A549 (cell line): ENCODE measurements around the gene GABRR1. TPM values are rescaled to one million over a fixed set of nuclear protein-coding genes. Genes with fewer than 3 reads are reported as not detected.
"Not testable (repeated sequence)": the region's sequence is repeated elsewhere in the genome, so short reads cannot be mapped to it uniquely, and the experiment has no call there.

Experiments used
- ATAC-seq, 2 experiments: fragments of 200-7000 bp in 1 of 2; fragments of >200 bp in 1 of 2; cut with Nextera tagmentation in 1 of 2; cut with Tn5 transposase in 1 of 2; 3 replicates each; pipeline versions ENCODE4 v1.8.0 to v1.9.1; 2018 to 2020; ENCODE audit warnings: mild to moderate bottlenecking in 1 of 2, moderate library complexity in 1 of 2
- CTCF ChIA-PET: fragments of 300-600 bp; sonication (Branson Sonifier 250); formaldehyde crosslinking; extraction: SDS; loops from one replicate; lab custom pipeline; 2021; ENCODE audit warnings: antibody characterized with exemption, inconsistent platforms; lab: Yijun Ruan, JAX
- POLR2A ChIA-PET: fragments of 350-600 bp; formaldehyde crosslinking; extraction: SDS; loops from one replicate; lab custom pipeline; 2021; ENCODE audit warnings: antibody characterized with exemption, inconsistent platforms; lab: Yijun Ruan, JAX
- DNase-seq, 2 experiments: peaks; one replicate each; pipeline versions ENCODE4 v3.0.0 to v3.0.0-alpha.2; 2011 to 2016; ENCODE audit warnings: low read depth in 1 of 2, low spot score in 1 of 2
- FAIRE-seq: peaks from 2 replicates; lab custom pipeline; 2011; peaks lifted over from hg19 to GRCh38; lab: Jason Lieb, UNC
- H3K27ac ChIP-seq, 2 experiments: fragments of >200 bp; sonication (Bioruptor Twin); formaldehyde crosslinking; 3 replicates each; pipeline ENCODE4 v1.5.1; 2016 to 2017
- H3K4me1 ChIP-seq: fragments of >200 bp; sonication (Bioruptor Twin); formaldehyde crosslinking; 3 replicates; pipeline ENCODE4 v1.6.1; 2016
- H3K4me2 ChIP-seq: fragments of >200 bp; sonication (Bioruptor Twin); formaldehyde crosslinking; 3 replicates; pipeline ENCODE4 v1.6.1; 2016
- H3K4me3 ChIP-seq: fragments of >200 bp; sonication (Bioruptor Twin); formaldehyde crosslinking; 3 replicates; pipeline ENCODE4 v1.5.1; 2016
- H3K9me3 ChIP-seq: fragments of >200 bp; sonication (Bioruptor Twin); formaldehyde crosslinking; 3 replicates; pipeline ENCODE4 v1.6.1; 2016
- MAFK ChIP-seq: fragments of 450-650 bp; IDR thresholded peaks from 2 replicates; pipeline ENCODE4 v1.6.1; 2014; ENCODE audit not compliant: partially characterized antibody
- POLR2A ChIP-seq: IDR thresholded peaks from 2 replicates; pipeline ENCODE4 v1.6.1; 2012; ENCODE audit warnings: mild to moderate bottlenecking, low read length
- WGBS: methylation state at CpG from one replicate; pipeline ENCODE4 v1.1.6; 2017; ENCODE audit errors: missing lambda C conversion rate; 5-methylcytosine and 5-hydroxymethylcytosine counted together
- polyA plus RNA-seq, 4 experiments: library from polyadenylated mRNA; depleted of rRNA in 3 of 4; stranded (reverse); fragments of >200 nt; fragmentation: RNase III in 1 of 4; extraction: RNeasy Plus Mini Kit Qiagen cat#74134 plus additional on column Dnase treatment in 1 of 4; gene quantifications; 2 replicates in 3 of 4; 3 replicates in 1 of 4; pipeline ENCODE4 v1.2.3, GENCODE V29; 2011 to 2017
- TF ChIP-seq, protein P1 (sequence below): fragments of 250-450 bp; sonication (Bioruptor Pico); IDR thresholded peaks from 2 replicates; pipeline ENCODE4 v1.5.0; 2020; ENCODE audit warnings: low read depth, mild to moderate bottlenecking, moderate library complexity

Gene GABRR1
- polyA plus RNA-seq, 2 of the 4 experiments (the other 2 are of a cell fraction): not detected

DNA sequence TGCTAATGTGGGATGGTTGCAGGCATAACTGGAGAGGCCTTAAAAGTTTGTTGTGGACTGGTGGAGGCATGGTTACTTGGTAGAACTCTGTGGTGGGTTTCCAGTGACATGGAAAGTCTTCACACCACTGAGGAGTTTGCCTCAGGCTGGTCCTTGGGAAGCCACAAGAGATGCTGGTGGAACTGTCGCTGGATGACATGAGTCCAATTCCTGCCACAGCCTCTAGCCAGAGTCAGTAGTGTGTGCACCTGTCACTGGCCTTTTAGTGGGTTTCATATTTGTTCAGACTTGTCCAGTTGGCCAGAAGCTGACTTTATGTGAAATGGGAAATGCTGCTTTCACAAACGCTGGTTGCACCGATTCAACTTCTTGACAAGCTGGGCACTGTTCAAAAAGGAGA lies 85.6 kb downstream of the GABRR1 start:
- CTCF ChIA-PET: interaction anchor here (1.4 kb wide), 2 partner anchors 8 to 149 kb away, joined by 3 read pairs; no protein-coding TSS in a partner anchor
- no peak overlapping the region for H3K4me3 ChIP-seq
- H3K4me2 ChIP-seq: no peak overlapping the region
- WGBS: 97% methylated on average over 3 of the region's 3 CpGs
- no peak overlapping the region for H3K27ac ChIP-seq
- no peaks in the 10 kb centered on the region for H3K4me1 ChIP-seq
- ATAC-seq (no peak), DNase-seq (no peak), FAIRE-seq (no peak)
- no peak for TF ChIP-seq MAFK
- TF ChIP-seq, protein P1, sequence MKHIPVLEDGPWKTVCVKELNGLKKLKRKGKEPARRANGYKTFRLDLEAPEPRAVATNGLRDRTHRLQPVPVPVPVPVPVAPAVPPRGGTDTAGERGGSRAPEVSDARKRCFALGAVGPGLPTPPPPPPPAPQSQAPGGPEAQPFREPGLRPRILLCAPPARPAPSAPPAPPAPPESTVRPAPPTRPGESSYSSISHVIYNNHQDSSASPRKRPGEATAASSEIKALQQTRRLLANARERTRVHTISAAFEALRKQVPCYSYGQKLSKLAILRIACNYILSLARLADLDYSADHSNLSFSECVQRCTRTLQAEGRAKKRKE: no peak
- no peak for TF ChIP-seq POLR2A
- H3K9me3 ChIP-seq: no peaks in the 10 kb centered on the region
- POLR2A ChIA-PET: no interaction called here

DNA sequence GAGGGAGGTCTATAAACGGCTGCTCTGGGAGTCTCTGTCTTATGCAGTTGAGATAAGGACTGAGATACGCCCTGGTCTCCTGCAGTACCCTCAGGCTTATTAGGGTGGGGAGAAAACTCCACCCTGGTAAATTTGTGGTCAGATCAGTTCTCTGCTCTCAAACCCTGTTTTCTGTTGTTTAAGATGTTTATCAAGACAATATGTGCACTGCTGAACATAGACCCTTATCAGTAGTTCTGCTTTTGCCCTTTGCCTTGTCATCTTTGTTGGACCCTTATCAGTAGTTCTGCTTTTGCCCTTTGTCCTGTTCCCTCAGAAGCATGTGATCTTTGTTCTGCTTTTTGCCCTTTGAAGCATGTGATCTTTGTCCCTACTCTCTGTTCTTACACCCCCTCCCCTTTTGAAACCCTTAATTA lies 88.9 kb downstream of the GABRR1 start:
- FAIRE-seq, H3K4me1 ChIP-seq, DNase-seq, H3K4me3 ChIP-seq, POLR2A ChIA-PET, H3K9me3 ChIP-seq, H3K4me2 ChIP-seq, ATAC-seq, H3K27ac ChIP-seq: not testable (repeated sequence)
- WGBS: 44% methylated on average over 2 of the region's 2 CpGs
- CTCF ChIA-PET: interaction anchor here (0.6 kb wide), 1 partner anchor 114 kb away, joined by 3 read pairs; no protein-coding TSS in a partner anchor

Other genes with a start within 250 kb of the GABRR1 start
- 27.2 and 28.3 TPM in 2 replicates for gene PNRC1, start 136.6 kb downstream of the GABRR1 start, polyA plus RNA-seq (2011; rRNA removed)
- 25.6 to 38.2 TPM (median 37.8 TPM) in 3 replicates for gene PNRC1, start 136.6 kb downstream of the GABRR1 start, polyA plus RNA-seq (2017; fragmentation: RNase III; extraction: RNeasy Plus Mini Kit Qiagen cat#74134 plus additional on column Dnase treatment)
- 1.9 and 2.7 TPM in 2 replicates for gene SRSF12, start 99.3 kb downstream of the GABRR1 start, polyA plus RNA-seq (2011; rRNA removed)
- gene SRSF12, start 99.3 kb downstream of the GABRR1 start, polyA plus RNA-seq (2017; fragmentation: RNase III; extraction: RNeasy Plus Mini Kit Qiagen cat#74134 plus additional on column Dnase treatment): 0.98 to 1.5 TPM (median 1.3 TPM) in 3 replicates
- gene PM20D2, start 71.3 kb downstream of the GABRR1 start, polyA plus RNA-seq (2011; rRNA removed): 17.4 and 25.4 TPM in 2 replicates
- 13.3 to 14.7 TPM (median 13.9 TPM) in 3 replicates for gene PM20D2, start 71.3 kb downstream of the GABRR1 start, polyA plus RNA-seq (2017; fragmentation: RNase III; extraction: RNeasy Plus Mini Kit Qiagen cat#74134 plus additional on column Dnase treatment)
- 0.09 and 0.12 TPM in 2 replicates for gene GABRR2, start 97.9 kb upstream of the GABRR1 start, polyA plus RNA-seq (2011; rRNA removed)
- 0.05 to 0.21 TPM (median 0.08 TPM) in 3 replicates for gene GABRR2, start 97.9 kb upstream of the GABRR1 start, polyA plus RNA-seq (2017; fragmentation: RNase III; extraction: RNeasy Plus Mini Kit Qiagen cat#74134 plus additional on column Dnase treatment)
- gene UBE2J1, start 135.4 kb upstream of the GABRR1 start, polyA plus RNA-seq (2011; rRNA removed): 26.6 and 32.7 TPM in 2 replicates
- 12.6 to 13.3 TPM (median 12.7 TPM) in 3 replicates for gene UBE2J1, start 135.4 kb upstream of the GABRR1 start, polyA plus RNA-seq (2017; fragmentation: RNase III; extraction: RNeasy Plus Mini Kit Qiagen cat#74134 plus additional on column Dnase treatment)
- gene RRAGD, start 194.9 kb upstream of the GABRR1 start, polyA plus RNA-seq (2011; rRNA removed): 0.72 and 1.2 TPM in 2 replicates
- gene RRAGD, start 194.9 kb upstream of the GABRR1 start, polyA plus RNA-seq (2017; fragmentation: RNase III; extraction: RNeasy Plus Mini Kit Qiagen cat#74134 plus additional on column Dnase treatment): 0.58 to 1.2 TPM (median 0.79 TPM) in 3 replicates
- gene ANKRD6, start 215.8 kb upstream of the GABRR1 start, polyA plus RNA-seq (2011; rRNA removed): 2.9 and 3.6 TPM in 2 replicates
- 2.1 to 2.5 TPM (median 2.2 TPM) in 3 replicates for gene ANKRD6, start 215.8 kb upstream of the GABRR1 start, polyA plus RNA-seq (2017; fragmentation: RNase III; extraction: RNeasy Plus Mini Kit Qiagen cat#74134 plus additional on column Dnase treatment)